T1000 (cell line): ENCODE data around the gene ONECUT2.

Experiments used
- DNase-seq: peaks from one replicate; lab custom pipeline; 2025; ENCODE audit warnings: mixed read lengths; lab: John Stamatoyannopoulos, UW

Gene ONECUT2

DNA sequence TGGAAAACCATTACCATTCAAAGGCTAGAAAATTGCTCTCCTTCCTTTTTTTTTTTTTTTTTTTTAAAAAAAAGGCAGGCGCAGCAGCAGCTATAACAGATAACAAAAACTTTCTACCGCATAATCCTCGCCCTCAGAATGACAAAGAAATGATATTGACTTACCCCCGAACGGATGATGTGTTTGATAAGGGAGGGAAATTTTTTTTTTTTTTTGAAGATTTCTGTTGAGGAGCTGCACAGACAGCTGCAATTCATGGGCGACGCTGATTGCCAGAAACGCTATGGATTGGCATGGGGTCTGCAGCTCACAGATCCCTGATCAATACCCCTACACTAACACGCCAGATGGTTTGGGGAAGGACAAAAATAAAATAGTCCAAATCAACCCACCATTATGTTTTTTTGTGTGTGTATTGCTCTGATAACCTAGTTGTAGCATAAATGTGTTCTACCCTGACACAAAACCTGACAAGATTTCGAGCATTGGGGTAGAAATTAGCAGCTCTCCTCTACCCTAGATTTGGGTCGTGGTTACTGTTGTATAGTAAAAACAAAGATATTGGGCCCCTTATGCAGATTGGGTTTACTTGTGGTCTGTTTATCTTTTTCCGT is 3.6 kb upstream of the ONECUT2 start:
- no peak for DNase-seq

DNA sequence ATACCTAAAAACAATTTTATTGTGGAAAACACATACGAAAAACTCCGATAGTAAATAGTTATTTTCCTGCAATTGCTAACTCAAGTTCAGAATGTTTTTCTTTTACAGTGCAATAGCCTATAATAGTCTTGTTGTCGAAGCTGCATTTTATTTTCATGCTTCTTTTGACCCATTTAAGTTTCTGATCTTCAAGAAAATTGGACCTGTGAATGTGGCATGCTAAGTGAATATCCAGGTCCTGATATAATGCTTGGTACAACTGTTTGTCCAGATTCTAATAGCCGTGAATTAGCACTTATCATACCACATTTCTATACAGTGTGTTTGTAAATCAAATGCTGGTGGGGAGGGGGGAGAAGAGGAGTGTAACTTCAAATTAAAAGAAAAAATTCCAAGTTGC is 3.0 kb upstream of the ONECUT2 start:
- no peak for DNase-seq

DNA sequence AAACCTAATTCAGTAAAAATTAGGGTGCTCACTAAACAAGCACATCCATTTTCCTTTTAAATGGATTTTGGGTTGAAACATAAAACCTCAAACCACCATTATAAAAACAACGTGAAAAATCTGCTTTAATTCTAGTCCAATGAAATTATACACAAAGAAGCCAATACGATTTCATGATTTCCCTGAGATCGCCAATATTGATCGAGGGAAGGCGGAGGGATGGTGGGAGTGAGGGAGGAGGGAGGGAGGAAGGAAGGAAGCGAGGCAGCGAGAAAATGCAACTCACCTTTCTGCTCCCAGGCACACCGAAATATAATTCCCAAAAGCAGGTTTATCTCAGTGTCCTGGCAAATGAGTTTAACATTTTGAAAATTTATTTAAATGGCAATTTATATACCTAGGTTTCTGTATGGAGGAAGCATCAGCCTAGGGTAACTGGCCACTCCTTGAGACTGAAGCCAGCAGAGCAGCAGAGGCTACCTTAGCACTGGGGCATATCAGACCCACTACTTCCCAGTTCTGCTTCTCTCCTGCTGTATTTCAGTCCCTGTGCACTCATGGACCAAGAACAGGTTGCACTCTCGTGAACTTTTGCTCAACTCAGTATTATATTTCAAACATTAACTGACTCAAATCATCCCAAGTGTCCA is 2.3 kb upstream of the ONECUT2 start:
- no peak for DNase-seq

DNA sequence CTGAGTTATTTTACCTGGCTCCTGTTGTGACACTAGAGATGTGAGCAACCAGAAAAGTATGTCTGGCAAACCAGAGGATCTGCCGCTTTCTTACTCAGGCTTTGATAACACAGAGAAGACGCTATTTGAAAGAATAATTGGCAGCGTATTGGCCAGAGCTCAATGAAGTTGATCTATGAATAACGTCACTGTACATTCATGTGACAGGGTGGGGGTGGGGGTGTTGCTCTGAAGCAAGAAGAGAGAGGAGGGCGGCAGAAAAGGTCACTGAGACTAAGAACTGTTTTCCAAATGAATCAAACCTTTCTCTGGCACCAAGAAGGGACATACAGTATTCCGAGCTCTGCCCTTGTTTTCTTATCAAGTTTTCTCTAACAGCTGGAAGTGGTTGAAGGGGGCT is 1.7 kb upstream of the ONECUT2 start:
- DNase-seq = no peak

DNA sequence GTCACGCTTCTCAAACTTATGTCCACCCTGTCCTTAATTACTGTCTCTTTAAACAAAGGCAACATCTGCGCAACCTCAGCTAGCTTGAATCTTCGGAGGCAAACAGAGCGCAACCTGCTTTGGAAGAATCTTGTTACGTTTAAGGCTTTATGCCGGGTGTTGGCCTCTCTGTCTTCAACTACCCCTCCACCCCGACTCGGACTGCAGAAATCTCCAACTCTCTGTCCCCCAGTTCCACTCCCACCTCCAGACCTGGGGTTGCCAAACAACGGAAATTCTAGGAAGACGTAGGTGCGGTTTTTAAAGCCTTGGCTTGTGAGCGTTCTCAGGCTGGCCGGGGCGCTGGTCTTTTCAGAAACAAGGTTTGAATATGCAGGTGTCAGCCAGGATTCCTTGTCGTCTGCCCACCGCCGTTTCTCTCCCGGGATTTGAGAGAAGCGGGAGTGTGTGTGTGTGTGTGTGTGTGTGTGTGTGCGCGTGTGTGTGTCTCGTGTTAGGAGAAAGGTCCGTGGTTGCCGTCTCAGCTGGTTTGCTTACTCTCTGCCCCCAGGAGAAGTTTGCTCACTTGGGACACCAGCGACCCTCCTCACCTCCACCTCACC is 1.1 kb upstream of the ONECUT2 start:
- DNase-seq = no peak

DNA sequence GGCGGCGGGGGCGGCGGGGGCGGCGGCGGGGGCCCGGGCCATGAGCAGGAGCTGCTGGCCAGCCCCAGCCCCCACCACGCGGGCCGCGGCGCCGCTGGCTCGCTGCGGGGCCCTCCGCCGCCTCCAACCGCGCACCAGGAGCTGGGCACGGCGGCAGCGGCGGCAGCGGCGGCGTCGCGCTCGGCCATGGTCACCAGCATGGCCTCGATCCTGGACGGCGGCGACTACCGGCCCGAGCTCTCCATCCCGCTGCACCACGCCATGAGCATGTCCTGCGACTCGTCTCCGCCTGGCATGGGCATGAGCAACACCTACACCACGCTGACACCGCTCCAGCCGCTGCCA is 644 bp downstream of the ONECUT2 start:
- DNase-seq = no peak

DNA sequence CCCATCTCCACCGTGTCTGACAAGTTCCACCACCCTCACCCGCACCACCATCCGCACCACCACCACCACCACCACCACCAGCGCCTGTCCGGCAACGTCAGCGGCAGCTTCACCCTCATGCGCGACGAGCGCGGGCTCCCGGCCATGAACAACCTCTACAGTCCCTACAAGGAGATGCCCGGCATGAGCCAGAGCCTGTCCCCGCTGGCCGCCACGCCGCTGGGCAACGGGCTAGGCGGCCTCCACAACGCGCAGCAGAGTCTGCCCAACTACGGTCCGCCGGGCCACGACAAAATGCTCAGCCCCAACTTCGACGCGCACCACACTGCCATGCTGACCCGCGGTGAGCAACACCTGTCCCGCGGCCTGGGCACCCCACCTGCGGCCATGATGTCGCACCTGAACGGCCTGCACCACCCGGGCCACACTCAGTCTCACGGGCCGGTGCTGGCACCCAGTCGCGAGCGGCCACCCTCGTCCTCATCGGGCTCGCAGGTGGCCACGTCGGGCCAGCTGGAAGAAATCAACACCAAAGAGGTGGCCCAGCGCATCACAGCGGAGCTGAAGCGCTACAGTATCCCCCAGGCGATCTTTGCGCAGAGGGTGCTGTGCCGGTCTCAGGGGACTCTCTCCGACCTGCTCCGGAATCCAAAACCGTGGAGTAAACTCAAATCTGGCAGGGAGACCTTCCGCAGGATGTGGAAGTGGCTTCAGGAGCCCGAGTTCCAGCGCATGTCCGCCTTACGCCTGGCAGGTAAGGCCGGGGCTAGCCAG is 1.2 kb downstream of the ONECUT2 start:
- DNase-seq = no peak

DNA sequence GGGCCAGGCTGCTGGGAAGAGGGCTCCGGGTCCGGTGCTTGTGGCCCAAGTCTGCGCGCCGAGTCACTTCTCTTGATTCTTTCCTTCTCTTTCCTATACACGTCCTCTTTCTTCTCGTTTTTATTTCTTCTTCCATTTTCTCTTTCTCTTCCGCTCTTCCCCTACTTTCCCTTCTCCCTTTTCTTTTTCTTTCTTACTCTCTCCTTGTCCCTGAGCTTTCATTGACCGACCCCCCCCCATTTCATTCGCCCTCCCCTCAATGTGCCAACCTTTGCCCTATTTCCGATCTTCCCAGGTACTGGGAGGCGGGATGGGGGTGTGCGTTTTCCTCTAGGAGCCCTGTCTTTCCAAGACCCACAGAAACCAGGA is 1.8 kb downstream of the ONECUT2 start:
- no peak for DNase-seq

DNA sequence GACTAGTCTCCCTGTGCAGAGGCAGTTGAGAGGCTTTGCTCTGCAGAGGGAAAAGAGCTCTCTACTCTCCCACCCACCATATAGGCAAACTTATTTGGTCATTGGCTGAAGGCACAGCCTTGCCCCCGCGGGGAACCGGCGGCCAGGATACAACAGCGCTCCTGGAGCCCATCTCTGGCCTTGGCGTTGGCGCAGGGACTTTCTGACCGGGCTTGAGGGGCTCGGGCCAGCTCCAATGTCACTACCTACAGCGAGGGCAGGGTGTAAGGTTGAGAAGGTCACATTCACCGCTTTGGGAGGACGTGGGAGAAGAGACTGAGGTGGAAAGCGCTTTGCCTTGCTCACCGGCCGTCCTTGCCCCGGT is 2.2 kb downstream of the ONECUT2 start:
- no peak for DNase-seq

DNA sequence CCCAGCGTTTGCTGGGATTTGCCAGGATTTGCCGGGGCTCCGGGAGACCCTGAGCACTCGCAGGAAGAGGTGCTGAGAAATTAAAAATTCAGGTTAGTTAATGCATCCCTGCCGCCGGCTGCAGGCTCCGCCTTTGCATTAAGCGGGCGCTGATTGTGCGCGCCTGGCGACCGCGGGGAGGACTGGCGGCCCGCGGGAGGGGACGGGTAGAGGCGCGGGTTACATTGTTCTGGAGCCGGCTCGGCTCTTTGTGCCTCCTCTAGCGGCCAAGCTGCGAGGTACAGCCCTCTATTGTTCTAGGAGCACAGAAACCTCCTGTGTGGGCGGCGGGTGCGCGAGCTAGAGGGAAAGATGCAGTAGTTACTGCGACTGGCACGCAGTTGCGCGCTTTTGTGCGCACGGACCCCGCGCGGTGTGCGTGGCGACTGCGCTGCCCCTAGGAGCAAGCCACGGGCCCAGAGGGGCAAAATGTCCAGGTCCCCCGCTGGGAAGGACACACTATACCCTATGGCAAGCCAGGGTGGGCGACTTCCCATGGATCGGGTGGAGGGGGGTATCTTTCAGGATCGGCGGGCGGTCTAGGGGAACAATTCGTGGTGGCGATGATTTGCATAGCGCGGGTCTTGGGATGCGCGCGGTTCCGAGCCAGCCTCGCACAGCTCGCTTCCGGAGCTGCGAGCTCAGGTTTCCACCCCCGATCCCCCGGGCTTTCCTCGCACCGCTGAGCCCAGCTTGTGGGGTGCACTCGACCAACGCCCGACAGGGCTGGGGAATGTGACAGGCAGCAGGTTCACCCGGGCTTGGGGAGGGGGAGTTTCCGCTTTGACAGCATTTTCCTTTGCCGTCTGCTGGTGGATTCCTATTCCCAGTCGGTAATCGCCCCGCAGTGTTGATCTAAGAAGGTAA is 2.8 kb downstream of the ONECUT2 start:
- DNase-seq = no peak

DNA sequence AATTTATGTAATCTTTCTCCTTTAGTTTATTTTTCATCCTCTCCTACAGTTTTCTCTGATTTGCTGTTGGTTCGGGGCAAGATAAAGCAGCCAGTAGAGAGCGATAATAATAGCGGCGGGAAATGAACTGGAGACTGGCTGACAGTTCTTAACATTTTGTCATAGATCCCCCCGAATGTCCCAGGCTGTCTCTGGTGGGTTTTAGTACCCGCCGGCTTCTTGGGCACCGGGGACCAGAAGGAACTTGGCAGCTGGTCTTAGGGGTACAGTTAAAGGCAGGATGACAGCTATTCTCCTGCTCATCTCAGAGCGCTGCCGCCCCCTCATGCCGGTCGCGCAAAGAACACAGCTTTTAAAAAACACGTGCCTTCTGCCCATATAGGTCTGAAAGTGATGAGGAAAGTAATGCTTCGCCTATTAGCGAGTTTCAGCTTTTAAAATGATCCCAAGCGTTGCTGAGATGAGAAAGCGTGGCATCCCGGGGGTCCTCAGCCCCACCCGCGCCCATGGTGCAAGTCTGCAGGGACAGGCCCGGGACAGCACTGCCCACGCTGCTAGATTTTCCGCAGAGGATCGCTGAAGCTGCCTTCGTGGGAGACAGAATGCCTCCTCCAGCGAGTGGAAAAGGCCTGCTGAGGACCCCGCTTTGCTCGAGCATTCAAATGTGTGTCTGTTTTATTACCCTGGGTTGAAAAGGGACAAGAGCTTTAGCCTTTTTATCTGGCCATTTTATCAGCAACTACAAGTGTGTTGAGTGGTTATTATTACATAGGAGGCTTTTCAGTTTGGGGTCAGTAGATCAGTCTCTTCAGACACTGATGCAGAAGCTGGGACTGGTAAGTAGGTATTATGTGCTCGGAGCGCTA is 3.8 kb downstream of the ONECUT2 start:
- no peak for DNase-seq

DNA sequence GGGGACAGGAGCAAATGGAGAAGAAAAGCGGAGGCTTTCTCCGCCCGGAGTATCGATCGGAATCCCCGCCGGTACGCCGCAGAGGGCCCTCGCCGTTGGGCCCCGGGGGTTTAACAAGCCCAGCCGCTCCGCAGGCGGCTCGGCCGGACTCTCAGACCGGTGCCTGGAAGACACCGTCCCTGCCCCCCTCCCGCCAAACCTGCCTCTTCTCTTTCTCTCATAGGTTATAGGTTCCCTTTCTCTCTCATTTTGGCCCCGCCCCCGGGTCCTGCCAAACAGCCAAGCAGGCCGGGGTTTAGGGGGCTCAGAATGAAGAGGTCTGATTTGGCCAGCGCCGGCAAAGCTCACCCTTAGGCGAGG is 4.4 kb downstream of the ONECUT2 start:
- no peak for DNase-seq

DNA sequence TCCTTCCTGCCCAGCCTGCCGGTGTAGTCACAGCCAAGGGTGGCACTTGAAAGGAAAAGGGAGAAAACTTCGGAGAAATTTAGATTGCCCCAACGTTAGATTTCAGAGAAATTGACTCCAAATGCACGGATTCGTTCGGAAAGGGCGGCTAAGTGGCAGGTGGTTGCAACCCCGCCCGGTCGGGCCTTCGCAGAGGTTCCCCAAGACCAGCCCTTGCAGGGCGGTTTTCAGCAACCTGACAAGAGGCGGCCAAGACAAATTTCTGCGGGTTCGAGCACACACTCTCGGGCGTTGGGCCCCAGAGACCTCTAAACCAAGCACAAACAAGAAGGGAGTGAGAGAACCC is 4.8 kb downstream of the ONECUT2 start:
- DNase-seq = no peak

DNA sequence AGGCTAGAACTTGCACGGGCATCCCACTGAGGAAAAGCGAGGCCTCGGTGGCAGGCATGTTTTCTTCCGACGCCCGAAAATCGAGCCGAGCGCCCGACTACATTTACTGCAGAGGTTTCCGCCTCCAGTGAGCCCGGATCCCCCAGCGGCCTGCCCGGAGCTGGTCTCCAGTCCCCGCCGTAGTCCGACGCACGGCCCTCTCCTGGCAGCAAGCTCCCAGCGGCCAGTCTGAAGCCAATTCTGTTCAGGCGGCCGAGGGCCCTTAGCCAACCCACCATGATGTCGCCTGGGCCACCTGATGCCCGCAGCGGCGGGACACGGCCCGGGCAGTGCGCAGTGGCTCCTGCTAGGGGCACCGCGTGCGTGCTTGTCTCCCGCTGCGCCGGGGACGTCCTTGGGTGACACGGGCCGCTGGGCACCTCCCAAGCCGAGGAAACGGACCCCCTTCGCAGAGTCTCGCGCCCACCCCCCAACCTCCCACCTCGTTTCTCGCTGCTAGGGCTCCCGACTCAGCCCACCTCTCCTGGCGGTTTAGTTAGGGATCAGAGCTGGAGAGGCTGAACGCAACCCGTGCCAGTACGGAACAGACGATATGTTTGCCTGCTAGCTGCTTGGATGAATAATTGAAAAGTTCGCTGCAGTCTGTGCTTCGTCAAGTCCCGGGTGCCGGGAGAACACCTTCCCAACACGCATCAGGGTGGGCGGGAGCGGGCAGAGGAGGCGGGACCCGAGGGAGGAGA is 5.3 kb downstream of the ONECUT2 start:
- DNase-seq = no peak

DNA sequence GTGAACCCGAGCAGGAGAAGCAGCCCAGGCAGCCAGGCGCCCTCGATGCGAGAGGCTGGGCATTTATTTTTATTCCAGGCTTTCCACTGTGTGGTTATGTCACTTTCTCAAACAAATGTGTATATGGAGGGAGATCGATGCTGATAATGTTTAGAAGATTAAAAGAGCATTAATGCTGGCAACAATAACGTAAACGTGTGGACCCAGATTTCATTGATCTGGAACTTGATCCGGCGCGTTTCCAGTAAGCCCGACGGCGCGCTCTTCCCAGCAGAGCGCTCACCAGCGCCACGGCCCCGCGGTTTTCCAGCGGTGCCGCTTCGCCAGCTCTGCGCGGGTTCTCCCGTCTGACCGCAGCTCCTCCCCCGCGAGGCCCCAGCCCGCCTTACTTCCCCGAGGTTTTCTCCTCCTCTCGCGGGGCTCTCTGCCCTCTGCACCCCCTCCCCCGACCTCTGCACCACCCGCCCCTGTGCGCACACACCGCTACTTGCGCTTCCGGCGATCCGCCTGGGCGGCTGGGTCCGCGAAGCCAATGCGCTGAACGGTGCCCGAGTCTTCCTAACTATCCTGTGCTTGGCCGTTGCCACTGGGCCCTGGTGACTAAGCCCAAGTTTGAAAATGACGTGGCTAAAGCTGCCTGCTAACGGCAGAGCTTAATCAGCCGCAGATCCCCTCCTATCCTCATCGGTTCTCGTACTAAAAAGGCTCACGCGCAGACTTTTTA is 6.1 kb downstream of the ONECUT2 start:
- no peak for DNase-seq

DNA sequence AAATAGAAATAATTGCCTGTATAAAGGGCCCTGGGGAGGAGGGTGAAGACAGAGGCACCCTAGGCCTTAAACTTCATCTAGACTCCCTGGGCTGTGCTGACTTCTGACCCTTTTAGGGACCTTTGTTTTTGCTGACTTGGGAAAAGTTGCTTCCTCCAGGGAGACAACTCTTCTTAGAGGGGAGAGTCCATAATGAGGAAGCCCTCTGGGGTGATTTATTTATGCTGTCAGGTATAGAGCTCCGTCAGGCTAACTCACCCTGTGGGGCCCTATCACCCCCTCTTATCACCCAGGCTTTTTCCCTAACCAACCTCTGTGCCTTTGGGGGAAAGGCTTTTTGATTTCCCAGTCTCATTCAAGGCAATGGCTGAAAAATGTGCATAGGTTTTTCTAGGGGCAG is 8.1 kb downstream of the ONECUT2 start:
- DNase-seq = no peak

DNA sequence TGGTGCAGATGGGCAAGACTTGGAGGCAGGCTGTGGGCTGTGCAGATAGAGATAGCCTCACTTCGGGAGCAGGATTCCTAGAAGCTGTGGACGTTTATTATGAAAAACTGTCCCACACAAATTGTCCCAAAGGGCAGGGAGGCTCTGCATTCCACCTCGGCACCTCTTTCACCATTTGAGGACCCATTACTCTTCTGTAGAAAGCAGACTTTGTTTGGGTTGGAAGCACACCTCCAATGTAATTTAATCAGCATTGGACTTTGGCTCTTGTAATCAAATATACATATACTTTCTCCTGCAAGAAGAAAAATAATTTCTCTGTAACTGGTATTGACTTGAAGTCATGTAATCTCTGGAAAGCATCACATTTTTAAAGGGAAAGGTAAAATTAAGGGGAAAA is 8.5 kb downstream of the ONECUT2 start:
- DNase-seq = no peak

DNA sequence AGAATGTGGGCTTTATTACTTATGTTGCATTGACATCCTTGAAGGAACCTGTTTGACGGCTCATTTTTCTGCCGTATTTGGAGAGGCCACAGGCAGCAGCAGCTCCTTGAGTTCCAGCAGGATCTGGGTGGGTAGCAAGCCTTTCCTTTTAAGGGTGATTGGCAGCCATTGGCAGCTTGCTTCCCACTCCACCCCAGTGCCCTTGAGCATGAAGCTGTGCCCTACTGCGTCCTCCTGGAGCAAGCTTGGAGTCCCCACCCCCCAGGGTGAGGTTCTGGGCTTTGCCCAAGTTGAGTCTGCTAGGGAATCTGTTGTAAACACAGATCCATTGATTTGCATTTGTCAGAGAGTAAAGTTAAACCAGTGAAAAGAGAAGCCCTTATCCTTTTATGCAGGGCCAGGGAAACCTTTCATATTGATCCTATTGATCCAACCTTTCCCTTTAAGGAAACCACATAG is 9.2 kb downstream of the ONECUT2 start:
- no peak for DNase-seq

DNA sequence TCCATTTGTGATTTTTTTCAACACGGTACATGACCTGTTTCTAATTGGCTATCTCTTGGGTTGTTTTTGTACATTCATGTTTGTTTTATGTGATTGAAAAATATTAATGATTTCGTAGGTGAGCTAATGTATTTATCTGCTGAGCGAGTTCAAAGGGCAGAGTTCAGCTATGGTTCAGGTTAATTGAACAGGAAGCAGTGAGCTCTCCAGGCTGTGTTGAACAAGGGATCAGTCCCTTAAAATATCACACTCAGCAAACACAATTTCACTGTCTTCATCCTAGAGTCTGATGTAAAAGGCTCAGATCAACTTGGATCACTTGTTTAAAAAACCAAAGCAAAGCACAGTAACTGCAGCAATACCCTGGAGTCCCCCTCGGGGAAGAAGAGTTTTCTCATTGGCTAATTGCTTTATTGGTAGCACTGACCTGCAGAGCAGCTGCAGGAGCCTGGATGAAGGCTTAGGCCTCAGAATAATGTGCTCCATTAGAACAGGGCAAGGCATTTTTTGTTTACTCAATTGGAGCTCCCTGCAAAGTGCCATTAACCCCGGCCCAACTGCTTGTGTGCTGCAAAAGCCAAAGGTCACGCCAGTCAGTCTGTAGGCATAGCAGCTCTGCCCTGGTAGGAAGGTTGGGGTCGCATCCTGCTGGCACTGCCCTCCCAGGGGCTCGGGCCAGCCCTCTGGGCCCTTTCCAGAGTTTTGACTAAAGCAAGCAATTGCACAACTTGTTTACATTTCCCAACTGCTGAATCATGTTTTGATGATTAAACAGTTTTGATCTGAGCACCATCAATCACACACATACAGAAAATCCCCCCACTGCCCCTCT is 10.5 kb downstream of the ONECUT2 start:
- DNase-seq = no peak
